K562 (cell line): ENCODE measurements around the gene LINGO3. TPM values are rescaled to one million over a fixed set of nuclear protein-coding genes. Genes with fewer than 3 reads are reported as not detected.

ENCODE experiments used
- FOXM1 ChIP-seq, 2 experiments: fragments of 450-650 bp in 1 of 2; sonication (generic) in 1 of 2; formaldehyde crosslinking in 1 of 2; IDR thresholded peaks; 2 replicates each; pipeline versions ENCODE4 v1.6.1 to v1.9.0; 2017 to 2022; ENCODE audit warnings: low read depth in 2 of 2, mild to moderate bottlenecking in 2 of 2, missing genetic modification reagents in 1 of 2, moderate library complexity in 1 of 2
- FOXP1 ChIP-seq: sonication (generic); formaldehyde crosslinking; IDR thresholded peaks from 2 replicates; pipeline ENCODE4 v1.8.0; 2022; ENCODE audit warnings: mild to moderate bottlenecking, missing genetic modification reagents
- GTF2A2 ChIP-seq: IDR thresholded peaks from 2 replicates; pipeline ENCODE4 v1.6.1; 2016; ENCODE audit warnings: mild to moderate bottlenecking, missing genetic modification characterization, missing compliant biosample characterization
- GTF2F1 ChIP-seq: IDR thresholded peaks from 2 replicates; pipeline ENCODE4 v1.6.1; 2011; ENCODE audit warnings: low read depth, low read length, improper control_type of control experiment
- HIVEP1 ChIP-seq: fragments of 250-450 bp; sonication (Bioruptor Pico); IDR thresholded peaks from 2 replicates; pipeline ENCODE4 v1.4.0; 2020; ENCODE audit warnings: mild to moderate bottlenecking
- MBD2 ChIP-seq: sonication (generic); IDR thresholded peaks from 2 replicates; pipeline ENCODE4 v1.6.1; 2016; ENCODE audit warnings: low read depth, borderline replicate concordance
- MCM2 ChIP-seq: fragments of 450-650 bp; IDR thresholded peaks from 2 replicates; pipeline ENCODE4 v1.6.1; 2017; ENCODE audit warnings: low read depth, mild to moderate bottlenecking
- MEF2A ChIP-seq: IDR thresholded peaks from 2 replicates; pipeline ENCODE4 v1.6.1; 2011; ENCODE audit warnings: low read depth, mild to moderate bottlenecking, low read length, moderate library complexity; ENCODE audit not compliant: control insufficient read depth
- POU5F1 ChIP-seq: fragments of 150-350 bp; IDR thresholded peaks from 2 replicates; pipeline ENCODE4 v1.6.1; 2014; ENCODE audit warnings: borderline replicate concordance, low read length, low read depth, mild to moderate bottlenecking; ENCODE audit not compliant: partially characterized antibody
- SAP30 ChIP-seq: fragments of 200-600 bp; sonication (generic); IDR thresholded peaks from 2 replicates; pipeline ENCODE4 v1.6.1; 2012; ENCODE audit warnings: borderline replicate concordance, low read depth, mild to moderate bottlenecking, moderate library complexity, low read length, control low read depth, inconsistent platforms; ENCODE audit not compliant: insufficient read depth, poor library complexity, severe bottlenecking
- SP1 ChIP-seq: sonication (generic); formaldehyde crosslinking; IDR thresholded peaks from 2 replicates; pipeline ENCODE4 v1.8.1; 2022; ENCODE audit warnings: mild to moderate bottlenecking, missing genetic modification reagents
- TEAD4 ChIP-seq, 2 experiments: sonication (generic) in 1 of 2; formaldehyde crosslinking in 1 of 2; IDR thresholded peaks; 2 replicates each; pipeline versions ENCODE4 v1.6.1 to v1.8.0; 2012 to 2022; ENCODE audit warnings: borderline replicate concordance in 1 of 2, inconsistent platforms in 1 of 2, low read length in 1 of 2, mild to moderate bottlenecking in 1 of 2, missing genetic modification reagents in 1 of 2
- ZBTB1 ChIP-seq: sonication (generic); formaldehyde crosslinking; IDR thresholded peaks from 2 replicates; pipeline ENCODE4 v1.8.1; 2023; ENCODE audit warnings: missing genetic modification reagents, low read depth, mild to moderate bottlenecking, borderline replicate concordance
- ZNF197 ChIP-seq: fragments of 200-800 bp; sonication (Bioruptor generic); IDR thresholded peaks from 2 replicates; pipeline ENCODE4 v1.6.1; 2016; ENCODE audit warnings: low read depth, missing genetic modification characterization, missing compliant biosample characterization
- polyA plus RNA-seq, 8 experiments: library from polyadenylated mRNA; depleted of rRNA in 4 of 8; stranded (reverse) in 5 of 8; unstranded in 3 of 8; fragments of >200 nt; fragmentation: Nextera tagmentation in 2 of 8; fragmentation: Illumina TruSeq in 1 of 8; extraction: Ambion mirVana in 2 of 8; extraction: Trizol in 1 of 8; gene quantifications; 2 replicates each; pipeline versions ENCODE4 v1.2.1 to v1.2.3, GENCODE V29; 2011 to 2014; ENCODE audit warnings: inconsistent platforms in 1 of 8, missing spikeins in 1 of 8
- total RNA-seq, 7 experiments: library from RNA; depleted of rRNA in 6 of 7; stranded (reverse); fragments of >200 nt in 6 of 7; fragmentation: Illumina TruSeq in 2 of 7; extraction: Trizol in 2 of 7; gene quantifications; 2 replicates each; pipeline versions ENCODE4 v1.2.1 to v1.2.3, GENCODE V29; 2011 to 2021; ENCODE audit warnings: low replicate concordance in 1 of 7
- TF ChIP-seq, protein P1 (sequence below): fragments of 250-450 bp; sonication (Bioruptor Pico); IDR thresholded peaks from 2 replicates; pipeline ENCODE4 v1.5.0; 2021
- TF ChIP-seq, protein P2 (sequence below), 2 experiments: fragments of 450-650 bp; conservative IDR thresholded peaks; 2 replicates each; pipeline ENCODE4 v1.6.1; 2017; ENCODE audit warnings: mild to moderate bottlenecking in 2 of 2, moderate library complexity in 2 of 2
- TF ChIP-seq, protein P3 (sequence below), 2 experiments: fragments of 450-650 bp in 1 of 2; sonication (generic) in 1 of 2; formaldehyde crosslinking in 1 of 2; IDR thresholded peaks in 1 of 2; conservative IDR thresholded peaks in 1 of 2; 2 replicates each; pipeline versions ENCODE4 v1.6.1 to v1.8.1; 2016 to 2023; ENCODE audit warnings: mild to moderate bottlenecking in 2 of 2, moderate library complexity in 2 of 2, inconsistent platforms in 1 of 2, missing genetic modification reagents in 1 of 2
- TF ChIP-seq, protein P4 (sequence below): sonication (generic); formaldehyde crosslinking; IDR thresholded peaks from 2 replicates; pipeline ENCODE4 v1.8.0; 2023; ENCODE audit warnings: mild to moderate bottlenecking, missing genetic modification reagents

LINGO3 gene
- total and polyA plus RNA-seq, 9 of the 15 experiments (the other 6 are each of a cell fraction or from before 2014, with no cell fraction given) = 0.03 to 0.05 (median 0.03) TPM; not detected in 6

DNA sequence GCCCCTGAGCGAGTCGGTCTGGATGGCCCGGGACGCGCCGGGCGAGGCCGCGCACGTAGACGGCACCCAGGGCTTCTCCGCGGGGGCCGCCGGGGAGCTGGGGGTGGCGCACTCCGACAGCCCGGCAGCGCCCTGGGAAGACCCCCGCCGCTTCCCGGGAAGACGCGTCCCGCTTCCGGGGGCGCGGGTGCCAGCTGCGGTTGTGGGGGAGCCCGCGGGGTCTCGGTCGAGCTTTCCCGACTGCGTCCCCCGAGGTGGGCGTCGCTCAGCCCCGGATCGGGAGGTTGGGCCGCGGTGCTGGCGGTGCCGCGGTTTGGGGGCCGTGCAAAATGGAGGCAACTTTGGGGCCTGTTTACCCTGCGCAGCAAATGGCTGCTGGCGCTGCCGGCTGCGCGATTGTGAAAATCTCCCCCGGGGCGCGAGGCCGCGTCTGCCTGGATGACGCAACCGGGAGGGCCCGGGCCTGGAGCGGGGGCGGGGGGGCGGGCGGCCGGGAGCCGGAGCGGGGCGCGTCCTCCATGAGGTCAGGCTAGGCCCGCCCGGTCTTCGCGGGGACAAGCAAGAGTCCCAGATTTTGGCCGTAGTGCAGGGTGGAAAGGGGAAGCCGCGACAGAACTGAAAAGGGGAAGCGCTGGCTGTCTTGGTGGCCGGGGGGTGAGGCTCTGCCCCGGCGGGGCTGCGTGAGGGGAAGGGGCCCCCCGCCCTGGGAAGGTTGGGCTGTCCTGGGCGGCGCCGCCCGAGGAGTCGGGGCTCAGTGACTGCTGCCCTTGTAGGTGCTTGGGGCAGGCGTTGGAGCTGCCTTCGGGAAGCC, 37.3 kb downstream of the LINGO3 start (continued):
- TF ChIP-seq, protein P1, sequence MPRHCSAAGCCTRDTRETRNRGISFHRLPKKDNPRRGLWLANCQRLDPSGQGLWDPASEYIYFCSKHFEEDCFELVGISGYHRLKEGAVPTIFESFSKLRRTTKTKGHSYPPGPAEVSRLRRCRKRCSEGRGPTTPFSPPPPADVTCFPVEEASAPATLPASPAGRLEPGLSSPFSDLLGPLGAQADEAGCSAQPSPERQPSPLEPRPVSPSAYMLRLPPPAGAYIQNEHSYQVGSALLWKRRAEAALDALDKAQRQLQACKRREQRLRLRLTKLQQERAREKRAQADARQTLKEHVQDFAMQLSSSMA = 0 out of 2 replicates have a peak, but pooled peaks have one; percentile 15
- no peak for TF ChIP-seq MBD2
- TF ChIP-seq FOXM1 (IDR thresholded peaks at IDR 0.05; ENCODE audit: low read depth) = no peak
- TF ChIP-seq FOXM1 (CRISPR knock-in tag; IDR thresholded peaks at IDR 0.05; ENCODE audit: low read depth) = no peak
- TF ChIP-seq, protein P2, sequence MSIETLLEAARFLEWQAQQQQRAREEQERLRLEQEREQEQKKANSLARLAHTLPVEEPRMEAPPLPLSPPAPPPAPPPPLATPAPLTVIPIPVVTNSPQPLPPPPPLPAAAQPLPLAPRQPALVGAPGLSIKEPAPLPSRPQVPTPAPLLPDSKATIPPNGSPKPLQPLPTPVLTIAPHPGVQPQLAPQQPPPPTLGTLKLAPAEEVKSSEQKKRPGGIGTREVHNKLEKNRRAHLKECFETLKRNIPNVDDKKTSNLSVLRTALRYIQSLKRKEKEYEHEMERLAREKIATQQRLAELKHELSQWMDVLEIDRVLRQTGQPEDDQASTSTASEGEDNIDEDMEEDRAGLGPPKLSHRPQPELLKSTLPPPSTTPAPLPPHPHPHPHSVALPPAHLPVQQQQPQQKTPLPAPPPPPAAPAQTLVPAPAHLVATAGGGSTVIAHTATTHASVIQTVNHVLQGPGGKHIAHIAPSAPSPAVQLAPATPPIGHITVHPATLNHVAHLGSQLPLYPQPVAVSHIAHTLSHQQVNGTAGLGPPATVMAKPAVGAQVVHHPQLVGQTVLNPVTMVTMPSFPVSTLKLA (conservative IDR thresholded peaks at IDR 0.05) = peak in 1 of 2 experiments; percentile 65; a peak in 1 of 4 replicates
- peak; percentile 64; the same call in 1 of the 2 replicates for TF ChIP-seq TEAD4 (IDR thresholded peaks at IDR 0.05; ENCODE audit: low read length)
- TF ChIP-seq TEAD4 (CRISPR knock-in tag; IDR thresholded peaks at IDR 0.05; ENCODE audit: borderline replicate concordance) = no peak
- no peak; the same call in 1 of the 2 replicates for TF ChIP-seq SP1
- no peak for TF ChIP-seq GTF2F1
- no peak for TF ChIP-seq MEF2A
- TF ChIP-seq, protein P3, sequence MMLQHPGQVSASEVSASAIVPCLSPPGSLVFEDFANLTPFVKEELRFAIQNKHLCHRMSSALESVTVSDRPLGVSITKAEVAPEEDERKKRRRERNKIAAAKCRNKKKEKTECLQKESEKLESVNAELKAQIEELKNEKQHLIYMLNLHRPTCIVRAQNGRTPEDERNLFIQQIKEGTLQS (IDR thresholded peaks at IDR 0.05) = peak; percentile 89
- TF ChIP-seq, protein P3 (CRISPR knock-in tag; conservative IDR thresholded peaks at IDR 0.05) = no peak
- no peak for TF ChIP-seq POU5F1
- no peak for TF ChIP-seq ZNF197
- TF ChIP-seq, protein P4, sequence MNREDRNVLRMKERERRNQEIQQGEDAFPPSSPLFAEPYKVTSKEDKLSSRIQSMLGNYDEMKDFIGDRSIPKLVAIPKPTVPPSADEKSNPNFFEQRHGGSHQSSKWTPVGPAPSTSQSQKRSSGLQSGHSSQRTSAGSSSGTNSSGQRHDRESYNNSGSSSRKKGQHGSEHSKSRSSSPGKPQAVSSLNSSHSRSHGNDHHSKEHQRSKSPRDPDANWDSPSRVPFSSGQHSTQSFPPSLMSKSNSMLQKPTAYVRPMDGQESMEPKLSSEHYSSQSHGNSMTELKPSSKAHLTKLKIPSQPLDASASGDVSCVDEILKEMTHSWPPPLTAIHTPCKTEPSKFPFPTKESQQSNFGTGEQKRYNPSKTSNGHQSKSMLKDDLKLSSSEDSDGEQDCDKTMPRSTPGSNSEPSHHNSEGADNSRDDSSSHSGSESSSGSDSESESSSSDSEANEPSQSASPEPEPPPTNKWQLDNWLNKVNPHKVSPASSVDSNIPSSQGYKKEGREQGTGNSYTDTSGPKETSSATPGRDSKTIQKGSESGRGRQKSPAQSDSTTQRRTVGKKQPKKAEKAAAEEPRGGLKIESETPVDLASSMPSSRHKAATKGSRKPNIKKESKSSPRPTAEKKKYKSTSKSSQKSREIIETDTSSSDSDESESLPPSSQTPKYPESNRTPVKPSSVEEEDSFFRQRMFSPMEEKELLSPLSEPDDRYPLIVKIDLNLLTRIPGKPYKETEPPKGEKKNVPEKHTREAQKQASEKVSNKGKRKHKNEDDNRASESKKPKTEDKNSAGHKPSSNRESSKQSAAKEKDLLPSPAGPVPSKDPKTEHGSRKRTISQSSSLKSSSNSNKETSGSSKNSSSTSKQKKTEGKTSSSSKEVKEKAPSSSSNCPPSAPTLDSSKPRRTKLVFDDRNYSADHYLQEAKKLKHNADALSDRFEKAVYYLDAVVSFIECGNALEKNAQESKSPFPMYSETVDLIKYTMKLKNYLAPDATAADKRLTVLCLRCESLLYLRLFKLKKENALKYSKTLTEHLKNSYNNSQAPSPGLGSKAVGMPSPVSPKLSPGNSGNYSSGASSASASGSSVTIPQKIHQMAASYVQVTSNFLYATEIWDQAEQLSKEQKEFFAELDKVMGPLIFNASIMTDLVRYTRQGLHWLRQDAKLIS (CRISPR knock-in tag) = no peak
- TF ChIP-seq MCM2 = no peak
- peak; percentile 72; the same call in 1 of the 2 replicates for TF ChIP-seq ZBTB1 (CRISPR knock-in tag)
- TF ChIP-seq FOXP1 (CRISPR knock-in tag) = peak; percentile 57; the same call in 1 of the 2 replicates
- TF ChIP-seq HIVEP1 = no peak
- no peak for TF ChIP-seq GTF2A2 (tag)
- TF ChIP-seq SAP30 = peak; percentile 32
